GM06990 (cell line): Measurements from ENCODE around the gene GRIK3.

Experiments used
- DNase-seq: peaks from one replicate; pipeline ENCODE4 v3.0.0-alpha.2; 2011; ENCODE audit not compliant: insufficient read length; ENCODE audit errors: extremely low read depth
- H3K27me3 ChIP-seq: replicated peaks from 2 replicates; pipeline ENCODE4 v1.6.0; 2011; ENCODE audit warnings: low read length; ENCODE audit not compliant: control insufficient read depth, insufficient read depth
- H3K36me3 ChIP-seq: 2 replicates; pipeline ENCODE4 v1.5.1; 2011; ENCODE audit warnings: low read length; ENCODE audit not compliant: control insufficient read depth, insufficient read depth
- H3K4me3 ChIP-seq: replicated peaks from 2 replicates; pipeline ENCODE4 v1.5.1; 2011; ENCODE audit warnings: low read depth, mild to moderate bottlenecking, control low read depth, low read length
- TF ChIP-seq, protein P1 (sequence below): IDR thresholded peaks from 2 replicates; pipeline ENCODE4 v1.5.1; 2011; ENCODE audit warnings: low read length, control low read depth, mild to moderate bottlenecking, inconsistent platforms; ENCODE audit not compliant: insufficient read depth, poor library complexity, severe bottlenecking

Gene GRIK3

DNA sequence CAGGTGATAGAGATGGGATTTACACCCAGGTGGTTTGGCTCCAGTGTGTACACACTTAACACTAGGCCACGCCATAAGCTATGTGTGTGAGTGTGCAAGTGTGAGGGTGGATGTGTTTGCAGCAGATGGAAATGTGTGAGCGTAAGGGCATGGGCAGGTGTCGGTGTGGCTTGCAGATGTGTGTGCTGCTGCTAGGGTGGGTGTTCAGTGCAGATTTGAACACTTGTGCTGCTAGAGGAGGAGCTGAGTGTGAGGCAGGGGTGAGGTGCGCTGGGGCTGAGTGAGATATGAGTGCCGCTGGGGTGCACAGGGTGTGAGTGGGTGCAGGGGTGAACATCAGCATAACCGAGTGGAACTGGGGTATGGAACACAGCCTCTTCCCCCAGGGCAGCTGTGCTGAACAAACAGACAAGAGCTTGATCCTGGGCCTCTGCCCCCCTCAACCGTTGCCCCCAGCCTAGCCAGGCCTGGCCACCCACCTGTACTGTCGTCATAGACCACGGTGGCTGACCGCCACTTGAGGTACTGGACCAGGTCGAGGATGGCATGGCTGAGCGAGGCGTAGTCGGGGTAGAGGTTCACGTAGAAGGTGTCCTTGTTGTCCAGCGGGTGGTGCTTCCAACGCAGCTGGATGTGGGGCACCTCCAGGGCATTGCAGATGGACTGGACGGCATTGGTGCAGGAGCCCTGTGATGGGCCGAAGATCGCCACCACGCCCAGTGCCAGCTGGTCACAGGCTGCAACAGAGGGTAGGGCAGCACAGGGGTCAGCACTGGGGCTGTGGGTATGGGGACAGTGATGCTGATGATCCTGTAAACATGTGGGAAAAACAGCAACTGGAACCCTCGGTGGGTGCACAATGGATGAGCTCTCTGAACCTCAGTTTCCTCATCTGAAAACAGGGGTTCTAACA is 153.9 kb downstream of the GRIK3 start:
- peaks cover 1% of the 10 kb centered on the region; the same call in 1 of the 2 replicates for H3K27me3 ChIP-seq
- H3K36me3 ChIP-seq = no peaks in the 10 kb centered on the region
- no peak for DNase-seq
- H3K4me3 ChIP-seq = no peak overlapping the region
- TF ChIP-seq, protein P1, sequence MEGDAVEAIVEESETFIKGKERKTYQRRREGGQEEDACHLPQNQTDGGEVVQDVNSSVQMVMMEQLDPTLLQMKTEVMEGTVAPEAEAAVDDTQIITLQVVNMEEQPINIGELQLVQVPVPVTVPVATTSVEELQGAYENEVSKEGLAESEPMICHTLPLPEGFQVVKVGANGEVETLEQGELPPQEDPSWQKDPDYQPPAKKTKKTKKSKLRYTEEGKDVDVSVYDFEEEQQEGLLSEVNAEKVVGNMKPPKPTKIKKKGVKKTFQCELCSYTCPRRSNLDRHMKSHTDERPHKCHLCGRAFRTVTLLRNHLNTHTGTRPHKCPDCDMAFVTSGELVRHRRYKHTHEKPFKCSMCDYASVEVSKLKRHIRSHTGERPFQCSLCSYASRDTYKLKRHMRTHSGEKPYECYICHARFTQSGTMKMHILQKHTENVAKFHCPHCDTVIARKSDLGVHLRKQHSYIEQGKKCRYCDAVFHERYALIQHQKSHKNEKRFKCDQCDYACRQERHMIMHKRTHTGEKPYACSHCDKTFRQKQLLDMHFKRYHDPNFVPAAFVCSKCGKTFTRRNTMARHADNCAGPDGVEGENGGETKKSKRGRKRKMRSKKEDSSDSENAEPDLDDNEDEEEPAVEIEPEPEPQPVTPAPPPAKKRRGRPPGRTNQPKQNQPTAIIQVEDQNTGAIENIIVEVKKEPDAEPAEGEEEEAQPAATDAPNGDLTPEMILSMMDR = no peak

DNA sequence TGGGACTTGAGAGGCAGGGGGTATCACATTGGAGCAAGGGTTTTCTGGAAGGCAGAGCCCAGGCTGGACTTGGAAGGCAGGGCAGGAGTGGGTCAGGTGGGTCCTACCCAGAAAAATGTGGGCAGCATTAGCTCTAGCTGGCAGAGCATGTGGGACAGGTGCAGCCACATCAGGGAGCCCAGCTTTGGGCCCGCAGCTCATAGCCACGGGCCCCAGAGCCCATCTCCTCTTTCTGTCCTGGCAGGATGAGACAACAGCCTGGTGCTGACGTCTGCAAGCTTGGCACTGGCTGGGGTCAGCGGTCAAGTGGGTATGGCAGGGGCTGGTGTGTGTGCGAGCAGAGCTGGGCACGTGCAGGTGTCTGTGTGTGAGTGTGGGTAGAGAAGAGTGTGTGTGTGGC is 154.7 kb downstream of the GRIK3 start:
- H3K27me3 ChIP-seq = peaks cover 1% of the 10 kb centered on the region

DNA sequence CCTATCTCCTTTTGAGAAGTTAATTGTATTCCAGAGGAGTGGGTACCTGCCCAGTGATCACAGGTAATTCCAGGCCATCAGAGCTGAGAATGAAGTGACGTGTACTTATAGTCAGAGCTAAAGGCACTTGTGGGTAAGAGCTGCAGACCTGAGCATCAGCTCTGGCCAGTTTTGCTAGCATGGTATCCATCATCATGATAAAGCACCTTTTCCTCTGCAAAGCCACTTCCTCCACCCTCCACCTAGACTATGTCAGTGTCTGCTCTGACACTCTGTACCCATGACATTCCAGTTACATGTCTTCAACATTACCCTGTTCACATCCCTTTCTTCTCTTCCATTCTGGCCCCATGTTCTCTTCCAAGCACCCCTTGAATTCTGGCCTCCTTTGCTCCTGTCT is 157.3 kb downstream of the GRIK3 start:
- Histone ChIP-seq H3K36me3 (no peaks in the 10 kb centered on the region), H3K27me3 (peaks cover 1% of the 10 kb centered on the region), H3K4me3 (no peak overlapping the region)
- TF ChIP-seq, protein P1 = no peak
- no peak for DNase-seq

More for the DNA sequence above, 154.7 kb downstream of the GRIK3 start:
- DNase-seq = no peak
- Histone ChIP-seq H3K36me3 (no peaks in the 10 kb centered on the region), H3K4me3 (no peak overlapping the region)
- TF ChIP-seq, protein P1 = no peak

DNA sequence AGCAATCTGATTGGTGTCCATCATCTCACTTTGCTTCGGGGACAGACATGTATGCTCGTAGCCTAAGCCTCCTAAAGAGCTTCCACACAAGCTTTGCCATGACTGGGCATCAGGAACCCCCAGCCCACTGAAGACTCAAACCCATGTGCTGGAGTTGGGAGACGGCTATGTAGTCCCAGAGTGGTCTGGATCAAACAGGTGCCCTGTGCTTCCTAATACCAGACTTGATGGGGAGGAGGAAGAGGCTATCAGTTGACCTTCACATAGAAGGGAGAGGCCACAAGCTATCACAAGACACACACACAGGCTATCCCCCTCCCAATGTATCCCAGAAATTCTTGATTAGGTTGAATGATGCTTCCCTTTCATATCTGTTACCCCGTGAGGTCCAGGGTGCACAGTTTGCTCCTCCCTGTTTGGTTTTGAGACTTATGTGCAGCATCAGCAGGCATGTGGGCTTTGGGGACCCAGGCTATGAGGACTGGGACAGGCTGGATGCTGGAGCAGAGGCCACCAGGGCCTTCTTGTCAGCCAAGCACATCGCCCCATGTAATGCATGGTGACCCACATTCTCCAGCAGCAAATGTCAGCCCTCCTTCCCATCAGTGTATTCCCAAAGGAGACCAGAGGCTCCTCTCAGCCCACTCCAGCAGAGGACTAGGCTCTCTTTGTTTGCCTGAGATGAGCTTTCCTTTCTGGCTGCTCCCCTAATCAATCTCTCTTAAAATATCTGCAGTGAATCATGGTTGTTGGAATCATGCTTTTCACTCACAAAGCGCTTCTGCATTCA is 159.8 kb downstream of the GRIK3 start:
- no peak for DNase-seq
- Histone ChIP-seq H3K36me3 (no peaks in the 10 kb centered on the region), H3K4me3 (no peak overlapping the region), H3K27me3 (peaks cover 1% of the 10 kb centered on the region)
- TF ChIP-seq, protein P1 = no peak

DNA sequence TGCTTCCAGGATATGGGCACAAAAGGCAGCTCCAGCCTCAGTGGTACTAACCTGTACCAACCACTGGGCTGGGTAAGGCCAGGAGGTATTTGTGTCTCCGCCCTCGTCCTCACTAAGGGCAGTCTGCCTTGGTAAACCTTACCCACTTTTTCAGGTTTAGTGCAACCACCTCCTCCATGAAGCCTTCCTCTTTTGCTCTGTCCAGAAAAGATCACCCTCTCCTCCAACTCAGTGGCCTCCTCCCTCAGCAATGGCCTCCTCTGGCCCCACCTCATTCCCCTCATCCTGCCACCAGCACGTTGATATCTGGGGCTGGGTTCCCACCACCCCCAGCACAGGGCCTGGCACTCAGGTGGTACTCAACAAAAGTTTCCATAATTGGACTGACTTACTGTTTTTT is 161.5 kb downstream of the GRIK3 start:
- Histone ChIP-seq H3K27me3 (peaks cover 1% of the 10 kb centered on the region), H3K4me3 (no peak overlapping the region), H3K36me3 (no peaks in the 10 kb centered on the region)
- TF ChIP-seq, protein P1 = no peak
- DNase-seq = no peak
